ENCODE data around the gene PLSCR2.
A peak's percentile ranks its signal among the peaks of the same experiment; 100 is the strongest.

The PLSCR2 gene, protein sequence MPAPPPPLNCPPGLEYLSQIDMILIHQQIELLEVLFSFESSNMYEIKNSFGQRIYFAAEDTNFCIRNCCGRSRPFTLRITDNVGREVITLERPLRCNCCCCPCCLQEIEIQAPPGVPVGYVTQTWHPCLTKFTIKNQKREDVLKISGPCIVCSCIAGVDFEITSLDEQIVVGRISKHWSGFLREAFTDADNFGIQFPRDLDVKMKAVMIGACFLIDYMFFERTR

DNA sequence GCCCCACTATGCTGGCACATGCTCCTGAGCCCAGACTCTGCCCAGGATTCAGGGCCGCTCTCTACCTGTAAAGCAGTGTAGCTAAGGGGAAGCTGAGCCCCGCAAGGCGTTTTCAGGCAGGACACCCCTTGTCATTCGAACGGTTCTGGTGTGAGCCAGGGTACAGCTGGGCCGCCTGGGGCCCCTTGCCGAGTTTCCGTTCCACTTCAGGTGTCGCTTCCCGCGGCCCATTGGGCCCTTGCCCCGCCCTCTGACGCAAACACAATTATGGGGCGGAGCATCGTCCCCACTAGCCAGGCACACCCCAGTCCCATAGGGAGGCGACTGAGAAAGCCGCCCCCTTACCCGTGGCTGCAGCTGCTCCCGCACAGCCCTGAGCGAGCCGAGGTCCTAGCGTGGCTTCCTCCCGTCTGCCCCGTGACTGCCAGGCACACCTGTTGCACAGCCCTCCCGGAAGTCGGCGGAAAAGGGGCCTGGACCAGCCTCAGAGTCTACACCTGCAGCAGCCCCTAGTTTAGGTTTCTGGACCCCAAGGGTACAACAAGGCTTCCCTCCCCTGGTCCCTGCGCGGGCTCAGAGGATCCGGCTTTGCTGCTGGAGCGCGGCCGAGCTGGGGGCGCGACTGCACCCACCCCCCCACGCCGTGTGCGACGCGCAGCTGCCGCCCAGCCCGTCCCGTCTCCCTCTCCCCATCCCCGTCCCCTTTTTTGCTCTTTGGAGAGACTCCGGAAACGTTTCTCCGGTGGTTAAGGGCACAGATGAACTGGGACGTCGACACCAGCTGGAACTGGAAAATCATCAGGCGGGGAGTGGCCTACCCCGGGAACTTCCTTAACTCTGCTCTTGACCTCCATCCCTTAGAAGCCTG is at the start of gene PLSCR2:
TSS of gene PLSCR2 (minus strand) at position 412 of the 868 bp plus-strand sequence. CDS start 9,657 bp downstream, outside the sequence.
- H3K4me3 ChIP-seq (replicated peaks; ENCODE audit: low read depth, low read length), result peak within 1 kb of the TSS; percentile 72
- no peaks in the 10 kb centered on the region for H3K27me3 ChIP-seq (replicated peaks; ENCODE audit: control insufficient read depth, insufficient read depth, low read length)
- H3K36me3 ChIP-seq (ENCODE audit: control insufficient read depth, insufficient read depth, low read length), result no peaks in the 10 kb centered on the region
- TF ChIP-seq, protein P1, sequence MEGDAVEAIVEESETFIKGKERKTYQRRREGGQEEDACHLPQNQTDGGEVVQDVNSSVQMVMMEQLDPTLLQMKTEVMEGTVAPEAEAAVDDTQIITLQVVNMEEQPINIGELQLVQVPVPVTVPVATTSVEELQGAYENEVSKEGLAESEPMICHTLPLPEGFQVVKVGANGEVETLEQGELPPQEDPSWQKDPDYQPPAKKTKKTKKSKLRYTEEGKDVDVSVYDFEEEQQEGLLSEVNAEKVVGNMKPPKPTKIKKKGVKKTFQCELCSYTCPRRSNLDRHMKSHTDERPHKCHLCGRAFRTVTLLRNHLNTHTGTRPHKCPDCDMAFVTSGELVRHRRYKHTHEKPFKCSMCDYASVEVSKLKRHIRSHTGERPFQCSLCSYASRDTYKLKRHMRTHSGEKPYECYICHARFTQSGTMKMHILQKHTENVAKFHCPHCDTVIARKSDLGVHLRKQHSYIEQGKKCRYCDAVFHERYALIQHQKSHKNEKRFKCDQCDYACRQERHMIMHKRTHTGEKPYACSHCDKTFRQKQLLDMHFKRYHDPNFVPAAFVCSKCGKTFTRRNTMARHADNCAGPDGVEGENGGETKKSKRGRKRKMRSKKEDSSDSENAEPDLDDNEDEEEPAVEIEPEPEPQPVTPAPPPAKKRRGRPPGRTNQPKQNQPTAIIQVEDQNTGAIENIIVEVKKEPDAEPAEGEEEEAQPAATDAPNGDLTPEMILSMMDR (IDR thresholded peaks at IDR 0.05; ENCODE audit: insufficient read depth, low read length, poor library complexity, severe bottlenecking), result no peak
- DNase-seq (ENCODE audit: extremely low read depth, insufficient read length), result peak; percentile 80

DNA sequence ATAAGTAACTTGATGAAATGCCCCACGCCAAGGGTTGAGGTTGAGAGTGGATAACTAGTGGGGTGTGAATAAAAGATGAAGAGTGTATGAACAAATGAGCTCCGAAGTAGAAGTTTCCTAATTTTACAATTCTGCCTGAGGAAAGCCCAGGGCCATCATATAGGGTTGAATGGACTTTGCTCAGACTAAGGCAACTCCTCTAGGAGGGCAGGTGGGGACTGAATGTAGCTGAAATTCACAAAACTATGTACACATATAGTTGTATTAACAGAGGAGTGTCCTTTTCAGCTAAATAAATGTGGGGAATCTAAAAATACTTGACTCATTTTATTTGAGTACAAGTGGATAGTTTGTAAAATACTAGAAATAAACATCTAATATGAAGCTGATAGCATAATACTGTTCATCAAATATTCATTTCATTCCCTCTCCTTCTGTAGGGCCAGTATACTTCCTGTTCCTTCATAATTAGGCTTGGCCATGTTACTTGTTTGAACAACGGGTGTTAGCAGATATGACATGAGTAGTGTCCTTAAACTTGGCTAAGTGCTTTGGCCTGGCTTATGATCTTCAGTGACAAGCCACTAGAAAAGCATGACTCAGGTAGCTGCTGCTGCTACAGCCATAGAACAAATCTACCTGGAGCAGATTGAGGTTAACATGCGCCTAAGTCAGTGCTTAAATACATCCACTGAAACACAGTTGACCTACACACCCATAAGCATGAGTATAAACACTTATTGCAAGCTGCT is 48.5 kb upstream of the PLSCR2 start:
- TF ChIP-seq, protein P1 (IDR thresholded peaks at IDR 0.05; ENCODE audit: insufficient read depth, low read length, poor library complexity, severe bottlenecking), result no peak
- DNase-seq (ENCODE audit: extremely low read depth, insufficient read length), result no peak
- no peak overlapping the region for H3K4me3 ChIP-seq (replicated peaks; ENCODE audit: low read depth, low read length)
- peaks cover 1% of the 10 kb centered on the region; the same call in 1 of the 2 replicates for H3K36me3 ChIP-seq (ENCODE audit: control insufficient read depth, insufficient read depth, low read length)
- no peaks in the 10 kb centered on the region for H3K27me3 ChIP-seq (replicated peaks; ENCODE audit: control insufficient read depth, insufficient read depth, low read length)

DNA sequence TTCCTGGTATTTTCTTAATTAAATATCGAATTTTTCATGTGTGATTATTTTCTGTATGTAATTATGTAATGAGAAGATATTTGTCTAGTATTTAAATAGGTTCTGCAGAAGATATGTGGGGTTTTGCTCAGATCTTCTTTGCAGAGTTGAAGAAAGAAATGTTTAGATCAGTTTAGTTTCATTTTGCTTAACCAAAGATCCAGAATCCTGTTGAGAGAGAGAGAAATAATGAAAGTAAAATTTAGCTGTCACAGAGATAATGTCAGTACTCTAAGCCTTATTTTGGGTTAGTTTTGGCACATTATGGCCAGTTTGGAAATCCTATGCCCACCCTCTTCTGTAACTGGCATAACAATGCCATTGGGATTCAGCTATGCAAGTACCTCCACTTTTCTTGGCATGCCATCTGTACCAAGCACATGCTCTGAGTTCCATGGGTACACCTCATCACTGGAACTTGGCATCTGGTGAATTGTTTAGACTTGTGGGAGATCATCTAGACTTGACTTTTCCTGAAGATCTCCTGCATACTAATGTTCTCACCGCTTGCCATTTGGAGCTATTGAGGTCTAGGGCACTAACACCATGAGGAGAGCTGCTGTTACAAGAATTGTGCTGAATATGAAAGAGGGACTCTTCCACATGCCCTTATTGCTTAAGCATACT is 44.2 kb upstream of the PLSCR2 start:
- H3K4me3 ChIP-seq (replicated peaks; ENCODE audit: low read depth, low read length), result no peak overlapping the region
- TF ChIP-seq, protein P1 (IDR thresholded peaks at IDR 0.05; ENCODE audit: insufficient read depth, low read length, poor library complexity, severe bottlenecking), result no peak
- H3K36me3 ChIP-seq (ENCODE audit: control insufficient read depth, insufficient read depth, low read length), result peaks cover 1% of the 10 kb centered on the region; the same call in 1 of the 2 replicates
- no peaks in the 10 kb centered on the region for H3K27me3 ChIP-seq (replicated peaks; ENCODE audit: control insufficient read depth, insufficient read depth, low read length)
- DNase-seq (ENCODE audit: extremely low read depth, insufficient read length), result no peak

DNA sequence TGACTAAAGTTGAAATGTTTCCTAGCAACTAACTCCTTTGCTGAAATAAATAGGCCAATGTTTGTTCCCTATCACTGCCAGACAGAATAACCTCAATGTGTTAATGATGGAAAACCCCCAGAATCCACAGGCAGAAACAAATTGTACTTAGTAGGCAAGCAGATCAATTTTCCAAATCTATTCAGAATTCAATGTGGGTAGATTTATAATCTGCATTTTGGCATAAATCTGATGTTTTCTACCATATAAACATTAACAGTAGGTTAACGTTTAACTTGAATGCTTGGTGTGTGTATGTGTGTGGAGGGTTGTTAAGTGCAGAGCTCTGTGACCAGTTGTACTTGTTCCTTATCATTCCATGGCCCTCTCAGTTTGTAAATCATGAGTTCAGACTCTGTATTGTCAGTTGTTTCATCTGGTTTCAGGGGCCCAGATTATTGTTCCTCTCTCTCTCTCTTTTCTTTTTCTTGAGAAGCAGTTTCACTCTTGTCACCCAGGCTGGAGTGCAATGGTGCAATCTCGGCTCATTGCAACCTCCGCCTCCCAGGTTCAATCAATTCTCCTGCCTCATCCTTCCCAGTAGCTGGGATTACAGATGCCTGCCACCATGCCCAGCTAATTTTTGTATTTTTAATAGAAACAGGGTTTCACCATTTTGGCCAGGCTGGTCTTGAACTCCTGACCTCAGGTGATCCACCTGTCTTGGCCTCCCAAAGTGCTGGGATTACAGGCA is 42.2 kb upstream of the PLSCR2 start:
- H3K36me3 ChIP-seq (ENCODE audit: control insufficient read depth, insufficient read depth, low read length), result peaks cover 1% of the 10 kb centered on the region; the same call in 1 of the 2 replicates

More for the DNA sequence above, 42.2 kb upstream of the PLSCR2 start:
- TF ChIP-seq, protein P1 (IDR thresholded peaks at IDR 0.05; ENCODE audit: insufficient read depth, low read length, poor library complexity, severe bottlenecking), result no peak
- H3K4me3 ChIP-seq (replicated peaks; ENCODE audit: low read depth, low read length), result no peak overlapping the region
- H3K27me3 ChIP-seq (replicated peaks; ENCODE audit: control insufficient read depth, insufficient read depth, low read length), result no peaks in the 10 kb centered on the region
- DNase-seq (ENCODE audit: extremely low read depth, insufficient read length), result no peak
